ENCODE results near the gene NUP205. TPM values are rescaled to one million over a fixed set of nuclear protein-coding genes. Genes with fewer than 3 reads are reported as not detected.
A peak's percentile ranks its signal among the peaks of the same experiment; 100 is the strongest.

Gene NUP205
- total RNA-seq, 1 experiment from 2014 or later: 51.0 TPM

GRCh38 chr7:135659159-135659846 is 101.6 kb downstream of the NUP205 start:
- no peaks in the 10 kb centered on the region for H3K9me3 Mint-ChIP-seq (ENCODE audit: unreplicated experiment)
- POLR2A ChIA-PET: no interaction called here
- CTCF ChIA-PET: interaction anchor here (0.5 to 9.3 kb wide), 6 partner anchors 13 to 483 kb away, joined by 3 to 80 read pairs (median 4); no protein-coding TSS in a partner anchor
- H3K27ac Mint-ChIP-seq (ENCODE audit: low read depth, unreplicated experiment): no peak overlapping the region
- BruUV-seq (replicated peaks): no TSS peak
- TF ChIP-seq CTCF (IDR thresholded peaks at IDR 0.05; ENCODE audit: unreplicated experiment): no peak
- no peak overlapping the region for H3K4me3 Mint-ChIP-seq (ENCODE audit: unreplicated experiment)
- peaks cover 5% of the 10 kb centered on the region for H3K36me3 Mint-ChIP-seq (ENCODE audit: insufficient read depth, unreplicated experiment)
- no peak for DNase-seq (ENCODE audit: unreplicated experiment)
- H3K4me1 Mint-ChIP-seq (ENCODE audit: insufficient read depth, unreplicated experiment): peaks cover 7% of the 10 kb centered on the region
- no peaks in the 10 kb centered on the region for H3K27me3 Mint-ChIP-seq (ENCODE audit: insufficient read depth, unreplicated experiment)
- intact Hi-C loops (cut with micrococcal nuclease): no loop called here

- Mint-ChIP-seq H3K36me3 (ENCODE audit: insufficient read depth, unreplicated experiment) (peaks cover 5% of the 10 kb centered on the region), H3K27ac (ENCODE audit: low read depth, unreplicated experiment) (peak overlapping the region; percentile 98), H3K4me1 (ENCODE audit: insufficient read depth, unreplicated experiment) (peaks cover 23% of the 10 kb centered on the region), H3K9me3 (ENCODE audit: unreplicated experiment) (no peaks in the 10 kb centered on the region), H3K27me3 (ENCODE audit: insufficient read depth, unreplicated experiment) (no peaks in the 10 kb centered on the region), H3K4me3 (ENCODE audit: unreplicated experiment) (peak overlapping the region; percentile 97)
- ChIA-PET CTCF (interaction anchor here (0.5 to 9.3 kb wide), 14 partner anchors 11 to 428 kb away, joined by 3 to 80 read pairs (median 6); no protein-coding TSS in a partner anchor), POLR2A (interaction anchor here (0.6 to 3.3 kb wide), 18 partner anchors 8 to 407 kb away, joined by 3 to 42 read pairs (median 5); no protein-coding TSS in a partner anchor)
- intact Hi-C loops (cut with micrococcal nuclease): no loop called here
- no peak for TF ChIP-seq CTCF (IDR thresholded peaks at IDR 0.05; ENCODE audit: unreplicated experiment)
- peak; percentile 80 for DNase-seq (ENCODE audit: unreplicated experiment)
- BruUV-seq (replicated peaks): TSS peak; percentile 82
These were observed 103.8 kb downstream of the NUP205 start for GRCh38 chr7:135661311-135662122.

- intact Hi-C loops (cut with micrococcal nuclease): no loop called here
- Mint-ChIP-seq H3K9me3 (ENCODE audit: unreplicated experiment) (no peaks in the 10 kb centered on the region), H3K4me1 (ENCODE audit: insufficient read depth, unreplicated experiment) (peaks cover 26% of the 10 kb centered on the region), H3K4me3 (ENCODE audit: unreplicated experiment) (peak overlapping the region; percentile 97), H3K27ac (ENCODE audit: low read depth, unreplicated experiment) (peak overlapping the region; percentile 98), H3K27me3 (ENCODE audit: insufficient read depth, unreplicated experiment) (no peaks in the 10 kb centered on the region), H3K36me3 (ENCODE audit: insufficient read depth, unreplicated experiment) (peaks cover 6% of the 10 kb centered on the region)
- ChIA-PET CTCF (interaction anchor here (0.5 to 9.3 kb wide), 13 partner anchors 12 to 428 kb away, joined by 3 to 80 read pairs (median 7); no protein-coding TSS in a partner anchor), POLR2A (interaction anchor here (0.6 to 3.5 kb wide), 23 partner anchors 8 to 408 kb away, joined by 3 to 42 read pairs (median 5); no protein-coding TSS in a partner anchor)
- BruUV-seq (replicated peaks): no TSS peak
- no peak for DNase-seq (ENCODE audit: unreplicated experiment)
- TF ChIP-seq CTCF (IDR thresholded peaks at IDR 0.05; ENCODE audit: unreplicated experiment): peak; percentile 66
These were observed 104.3 kb downstream of the NUP205 start for GRCh38 chr7:135662123-135662372.
